Kidney epithelial cell (primary cell): ENCODE data around the gene OPA1. TPM values are rescaled to one million over a fixed set of nuclear protein-coding genes. Genes with fewer than 3 reads are reported as not detected.

Source experiments
- DNase-seq: peaks from one replicate; pipeline ENCODE4 v3.0.0-alpha.2; 2010; ENCODE audit warnings: low read depth
- H3K27me3 ChIP-seq: 2 replicates; pipeline ENCODE4 v1.6.0; 2011; ENCODE audit warnings: low read length; ENCODE audit not compliant: control insufficient read depth, insufficient read depth
- H3K36me3 ChIP-seq: 2 replicates; pipeline ENCODE4 v1.5.1; 2011; ENCODE audit warnings: low read length; ENCODE audit not compliant: control insufficient read depth, insufficient read depth
- H3K4me3 ChIP-seq: 2 replicates; pipeline ENCODE4 v1.5.1; 2011; ENCODE audit warnings: low read depth, mild to moderate bottlenecking, control low read depth, low read length
- CTCF ChIP-seq: IDR thresholded peaks from 2 replicates; pipeline ENCODE4 v1.5.1; 2011; ENCODE audit warnings: mild to moderate bottlenecking, moderate library complexity, low read length, control low read depth, inconsistent platforms; ENCODE audit not compliant: insufficient read depth, poor library complexity, severe bottlenecking
- total RNA-seq: library from RNA; depleted of rRNA; stranded (reverse); fragments of >200 nt; gene quantifications from 2 replicates; pipeline ENCODE4 v1.2.3, GENCODE V29; 2015

OPA1 gene
- 51.1 and 60.6 TPM in 2 replicates for total RNA-seq

GRCh38 chr3:193592841-193593667 lies at the start of gene OPA1:
TSS of gene OPA1 (plus strand) at chr3:193593208. CDS start at chr3:193593378, 170 bp downstream.
- Histone ChIP-seq H3K27me3 (no peaks in the 10 kb centered on the region), H3K36me3 (no peaks in the 10 kb centered on the region), H3K4me3 (peak within 1 kb of the TSS; percentile 71)
- peak; percentile 95 for DNase-seq
- no peak for TF ChIP-seq CTCF

- no peaks in the 10 kb centered on the region for H3K36me3 ChIP-seq
- no peak for TF ChIP-seq CTCF
- H3K4me3 ChIP-seq = no peak overlapping the region
- no peak for DNase-seq
- H3K27me3 ChIP-seq = no peaks in the 10 kb centered on the region
Observed at GRCh38 chr3:193544289-193544688, 48.7 kb upstream of the OPA1 start.

GRCh38 chr3:193545304-193545703 lies 47.7 kb upstream of the OPA1 start:
- no peaks in the 10 kb centered on the region for H3K27me3 ChIP-seq
- DNase-seq = no peak
- no peaks in the 10 kb centered on the region for H3K36me3 ChIP-seq
- no peak for TF ChIP-seq CTCF
- no peak overlapping the region for H3K4me3 ChIP-seq

- no peaks in the 10 kb centered on the region for H3K36me3 ChIP-seq
- no peak for DNase-seq
- no peaks in the 10 kb centered on the region for H3K27me3 ChIP-seq
- TF ChIP-seq CTCF = no peak
- H3K4me3 ChIP-seq = no peak overlapping the region
Observed at GRCh38 chr3:193546129-193546528, 46.9 kb upstream of the OPA1 start.

GRCh38 chr3:193548406-193548805 lies 44.6 kb upstream of the OPA1 start:
- no peak for DNase-seq
- H3K27me3 ChIP-seq = no peaks in the 10 kb centered on the region
- H3K4me3 ChIP-seq = no peak overlapping the region
- H3K36me3 ChIP-seq = no peaks in the 10 kb centered on the region
- TF ChIP-seq CTCF = no peak

GRCh38 chr3:193552923-193553322 lies 40.1 kb upstream of the OPA1 start:
- TF ChIP-seq CTCF = no peak
- Histone ChIP-seq H3K4me3 (no peak overlapping the region), H3K27me3 (no peaks in the 10 kb centered on the region), H3K36me3 (no peaks in the 10 kb centered on the region)
- no peak for DNase-seq
